Stimulated activated CD8-positive, alpha-beta memory T cell treated with anti-CD3 and anti-CD28 coated beads, Interleukin-12 subunit alpha, Interleukin-12 subunit beta, amount 100 ng/mL, for 4 hours (primary cell): ENCODE results near the gene RAB25.

Source experiments
- DNase-seq: peaks from one replicate; pipeline ENCODE4 v3.0.0-alpha.2; 2020; ENCODE audit warnings: low read depth

The RAB25 gene

GRCh38 chr1:156079762-156080161, 18.8 kb downstream of the RAB25 start:
- DNase-seq: no peak

- no peak for DNase-seq
Observed at GRCh38 chr1:156080241-156080862, 19.4 kb downstream of the RAB25 start.

GRCh38 chr1:156080863-156081179, 19.9 kb downstream of the RAB25 start:
- DNase-seq: no peak

- no peak for DNase-seq
Observed at GRCh38 chr1:156081180-156081916, 20.4 kb downstream of the RAB25 start.

GRCh38 chr1:156081917-156082308, 21.0 kb downstream of the RAB25 start:
- no peak for DNase-seq

- DNase-seq: peak; percentile 49
Observed at GRCh38 chr1:156082309-156083091, 21.5 kb downstream of the RAB25 start, which contains the start of gene MEX3A. TSS of gene MEX3A (minus strand) at chr1:156082465. CDS start at chr1:156081998, 467 bp downstream.

GRCh38 chr1:156083800-156084790, 23.1 kb downstream of the RAB25 start:
- DNase-seq: no peak

- no peak for DNase-seq
Observed at GRCh38 chr1:156086256-156086662, 25.3 kb downstream of the RAB25 start.

- no peak for DNase-seq
Observed at GRCh38 chr1:156089704-156090103, 28.7 kb downstream of the RAB25 start.

- no peak for DNase-seq
Observed at GRCh38 chr1:156090138-156090839, 29.3 kb downstream of the RAB25 start.

- DNase-seq: peak; percentile 74
Observed at GRCh38 chr1:156090840-156091188, 29.9 kb downstream of the RAB25 start.

GRCh38 chr1:156091610-156092009, 30.6 kb downstream of the RAB25 start:
- no peak for DNase-seq

- DNase-seq: no peak
Observed at GRCh38 chr1:156095906-156096508, 35.0 kb downstream of the RAB25 start.

- DNase-seq: peak; percentile 74
Observed at GRCh38 chr1:156096640-156097391, 35.9 kb downstream of the RAB25 start.

GRCh38 chr1:156097499-156098178, 36.7 kb downstream of the RAB25 start:
- DNase-seq: no peak

GRCh38 chr1:156098784-156099183, 37.8 kb downstream of the RAB25 start:
- no peak for DNase-seq

GRCh38 chr1:156099282-156099681, 38.3 kb downstream of the RAB25 start:
- no peak for DNase-seq

GRCh38 chr1:156100205-156100995, 39.4 kb downstream of the RAB25 start:
- no peak for DNase-seq

- DNase-seq: no peak
Observed at GRCh38 chr1:156101880-156102279, 40.9 kb downstream of the RAB25 start.
